ENCODE measurements around the gene CHMP2A. TPM values are rescaled to one million over a fixed set of nuclear protein-coding genes. Genes with fewer than 3 reads are reported as not detected.

The CHMP2A gene
- total and polyA plus RNA-seq, 2 of the 13 experiments (the other 11 are each of a cell fraction or from before 2014, with no cell fraction given): 49.7 to 55.0 TPM

DNA sequence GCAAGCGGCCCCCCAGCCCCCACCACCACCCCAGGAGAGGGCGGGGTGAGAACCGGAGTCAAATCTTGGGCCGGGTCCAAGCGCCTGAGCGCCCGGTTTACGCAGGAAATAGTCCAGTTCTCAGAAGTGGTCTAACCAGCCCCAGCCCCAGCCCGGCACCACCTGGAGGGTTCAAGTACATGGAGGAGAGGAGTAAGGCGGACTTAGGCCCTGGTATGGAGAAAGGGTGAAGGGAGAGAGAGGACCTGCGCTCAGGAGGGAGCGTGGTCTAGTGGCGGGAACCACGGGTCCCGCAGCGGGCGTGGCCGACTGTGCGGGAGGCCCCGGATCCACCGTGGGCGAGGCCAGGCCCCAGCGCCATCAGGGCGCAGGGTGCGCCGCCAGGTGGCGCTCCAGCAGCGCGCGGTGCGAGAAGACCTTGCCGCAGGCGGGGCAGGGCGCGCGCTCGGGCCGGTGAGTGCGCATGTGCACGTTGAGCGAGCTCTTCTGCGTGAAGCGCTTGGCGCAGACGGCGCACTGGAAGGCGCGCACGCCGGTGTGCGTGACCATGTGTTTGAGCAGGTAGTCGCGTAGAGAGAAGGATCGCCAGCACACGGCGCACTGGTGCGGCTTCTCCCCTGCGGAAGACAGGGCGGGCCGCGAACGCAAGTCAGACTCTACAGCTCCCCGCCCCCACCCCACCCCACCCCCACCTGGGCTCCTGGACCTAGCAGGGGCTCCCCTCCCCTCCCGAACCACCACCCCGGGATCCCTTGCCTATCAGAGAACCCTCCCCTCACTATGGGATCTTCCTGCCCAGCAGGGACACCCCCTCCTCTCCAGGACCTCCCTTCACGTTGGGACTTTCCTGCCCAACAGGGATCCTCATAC lies 41.0 kb downstream of the CHMP2A start (continued):
- TF ChIP-seq, protein P1, sequence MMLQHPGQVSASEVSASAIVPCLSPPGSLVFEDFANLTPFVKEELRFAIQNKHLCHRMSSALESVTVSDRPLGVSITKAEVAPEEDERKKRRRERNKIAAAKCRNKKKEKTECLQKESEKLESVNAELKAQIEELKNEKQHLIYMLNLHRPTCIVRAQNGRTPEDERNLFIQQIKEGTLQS (CRISPR knock-in tag; IDR thresholded peaks at IDR 0.05): peak; percentile 49; the same call in 1 of the 2 replicates
- TF ChIP-seq, protein P2, sequence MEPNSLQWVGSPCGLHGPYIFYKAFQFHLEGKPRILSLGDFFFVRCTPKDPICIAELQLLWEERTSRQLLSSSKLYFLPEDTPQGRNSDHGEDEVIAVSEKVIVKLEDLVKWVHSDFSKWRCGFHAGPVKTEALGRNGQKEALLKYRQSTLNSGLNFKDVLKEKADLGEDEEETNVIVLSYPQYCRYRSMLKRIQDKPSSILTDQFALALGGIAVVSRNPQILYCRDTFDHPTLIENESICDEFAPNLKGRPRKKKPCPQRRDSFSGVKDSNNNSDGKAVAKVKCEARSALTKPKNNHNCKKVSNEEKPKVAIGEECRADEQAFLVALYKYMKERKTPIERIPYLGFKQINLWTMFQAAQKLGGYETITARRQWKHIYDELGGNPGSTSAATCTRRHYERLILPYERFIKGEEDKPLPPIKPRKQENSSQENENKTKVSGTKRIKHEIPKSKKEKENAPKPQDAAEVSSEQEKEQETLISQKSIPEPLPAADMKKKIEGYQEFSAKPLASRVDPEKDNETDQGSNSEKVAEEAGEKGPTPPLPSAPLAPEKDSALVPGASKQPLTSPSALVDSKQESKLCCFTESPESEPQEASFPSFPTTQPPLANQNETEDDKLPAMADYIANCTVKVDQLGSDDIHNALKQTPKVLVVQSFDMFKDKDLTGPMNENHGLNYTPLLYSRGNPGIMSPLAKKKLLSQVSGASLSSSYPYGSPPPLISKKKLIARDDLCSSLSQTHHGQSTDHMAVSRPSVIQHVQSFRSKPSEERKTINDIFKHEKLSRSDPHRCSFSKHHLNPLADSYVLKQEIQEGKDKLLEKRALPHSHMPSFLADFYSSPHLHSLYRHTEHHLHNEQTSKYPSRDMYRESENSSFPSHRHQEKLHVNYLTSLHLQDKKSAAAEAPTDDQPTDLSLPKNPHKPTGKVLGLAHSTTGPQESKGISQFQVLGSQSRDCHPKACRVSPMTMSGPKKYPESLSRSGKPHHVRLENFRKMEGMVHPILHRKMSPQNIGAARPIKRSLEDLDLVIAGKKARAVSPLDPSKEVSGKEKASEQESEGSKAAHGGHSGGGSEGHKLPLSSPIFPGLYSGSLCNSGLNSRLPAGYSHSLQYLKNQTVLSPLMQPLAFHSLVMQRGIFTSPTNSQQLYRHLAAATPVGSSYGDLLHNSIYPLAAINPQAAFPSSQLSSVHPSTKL (CRISPR knock-in tag; IDR thresholded peaks at IDR 0.05): peak; percentile 24; the same call in 1 of the 2 replicates
- no peak for TF ChIP-seq KLF16 (CRISPR knock-in tag; IDR thresholded peaks at IDR 0.05)
- TF ChIP-seq ZFP1 (CRISPR knock-in tag; IDR thresholded peaks at IDR 0.05): no peak
- TF ChIP-seq HOXD1 (CRISPR knock-in tag; IDR thresholded peaks at IDR 0.05): peak; percentile 62; the same call in 1 of the 2 replicates
- no peak; the same call in 1 of the 2 replicates for TF ChIP-seq NFE2 (CRISPR knock-in tag; IDR thresholded peaks at IDR 0.05)
- peak; percentile 77; the same call in 1 of the 2 replicates for TF ChIP-seq ZFP36L1 (CRISPR knock-in tag; IDR thresholded peaks at IDR 0.05)
- TF ChIP-seq ZKSCAN1 (IDR thresholded peaks at IDR 0.05; ENCODE audit: low read length): no peak
- peak; percentile 92 for TF ChIP-seq YEATS4 (CRISPR knock-in tag; IDR thresholded peaks at IDR 0.05; ENCODE audit: borderline replicate concordance)
- no peak for TF ChIP-seq ZNF124 (CRISPR knock-in tag; IDR thresholded peaks at IDR 0.05)
- TF ChIP-seq ZMYM3 (CRISPR knock-in tag; IDR thresholded peaks at IDR 0.05): no peak
- peak; percentile 62; the same call in 1 of the 2 replicates for TF ChIP-seq ZBTB7A (CRISPR knock-in tag; IDR thresholded peaks at IDR 0.05)
- no peak for TF ChIP-seq FLYWCH1 (CRISPR knock-in tag; IDR thresholded peaks at IDR 0.05)
- TF ChIP-seq ZBTB38 (CRISPR knock-in tag; IDR thresholded peaks at IDR 0.05): peak; percentile 84; the same call in 1 of the 2 replicates
- peak; percentile 53 for TF ChIP-seq ASH2L (IDR thresholded peaks at IDR 0.05; ENCODE audit: insufficient read length, low read depth, low read length)
- TF ChIP-seq THAP11 (CRISPR knock-in tag; IDR thresholded peaks at IDR 0.05): peak; percentile 90
- TF ChIP-seq TCF7 (IDR thresholded peaks at IDR 0.05; ENCODE audit: low read depth): no peak
- TF ChIP-seq FOXA3 (CRISPR knock-in tag; IDR thresholded peaks at IDR 0.05): 0 out of 2 replicates have a peak, but pooled peaks have one; percentile 53
- peak; percentile 84 for TF ChIP-seq MED1 (CRISPR knock-in tag; IDR thresholded peaks at IDR 0.05)
- peak; percentile 78 for TF ChIP-seq PHF5A (CRISPR knock-in tag; IDR thresholded peaks at IDR 0.05; ENCODE audit: low read depth, unreplicated experiment)
- TF ChIP-seq ARNT (IDR thresholded peaks at IDR 0.05): no peak
- TF ChIP-seq HOXA5 (CRISPR knock-in tag; IDR thresholded peaks at IDR 0.05): peak; percentile 54
- TF ChIP-seq, protein P3, sequence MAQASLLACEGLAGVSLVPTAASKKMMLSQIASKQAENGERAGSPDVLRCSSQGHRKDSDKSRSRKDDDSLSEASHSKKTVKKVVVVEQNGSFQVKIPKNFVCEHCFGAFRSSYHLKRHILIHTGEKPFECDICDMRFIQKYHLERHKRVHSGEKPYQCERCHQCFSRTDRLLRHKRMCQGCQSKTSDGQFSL (CRISPR knock-in tag; IDR thresholded peaks at IDR 0.05): no peak
- no peak; the same call in 1 of the 2 replicates for TF ChIP-seq ZNF746 (CRISPR knock-in tag; IDR thresholded peaks at IDR 0.05)
- TF ChIP-seq PHF20 (CRISPR knock-in tag; IDR thresholded peaks at IDR 0.05): no peak
- no peak for TF ChIP-seq SOX6 (IDR thresholded peaks at IDR 0.05)
- TF ChIP-seq SOX6 (CRISPR knock-in tag; IDR thresholded peaks at IDR 0.05): peak; percentile 35; the same call in 1 of the 2 replicates
- peak; percentile 99 for TF ChIP-seq AKAP8 (CRISPR knock-in tag; IDR thresholded peaks at IDR 0.05)
- 0 out of 2 replicates have a peak, but pooled peaks have one; percentile 19 for TF ChIP-seq SP5 (CRISPR knock-in tag; IDR thresholded peaks at IDR 0.05; ENCODE audit: borderline replicate concordance, low read depth)
